SK-N-SH treated with all-trans-retinoic acid at 6 μM for 48 hours (cell line): ENCODE data around the gene GNAT3.

Experiments used
- ARNTL ChIP-seq: fragments of 450-650 bp; formaldehyde crosslinking; IDR thresholded peaks from 2 replicates; pipeline ENCODE4 v1.5.0; 2020; ENCODE audit warnings: low read depth, mild to moderate bottlenecking, moderate library complexity, borderline replicate concordance
- CREB5 ChIP-seq: fragments of 250-450 bp; sonication (Bioruptor Pico); IDR thresholded peaks from 2 replicates; pipeline ENCODE4 v1.5.1; 2020; ENCODE audit warnings: low read depth, mild to moderate bottlenecking, moderate library complexity
- GLIS3 ChIP-seq: fragments of 250-450 bp; sonication (Bioruptor Pico); IDR thresholded peaks from 2 replicates; pipeline ENCODE4 v1.5.0; 2020; ENCODE audit warnings: mild to moderate bottlenecking, moderate library complexity
- POU6F1 ChIP-seq: fragments of 250-450 bp; sonication (Bioruptor Pico); IDR thresholded peaks from 2 replicates; pipeline ENCODE4 v1.8.0; 2021; ENCODE audit warnings: low read depth, mild to moderate bottlenecking, moderate library complexity, borderline replicate concordance
- PPARA ChIP-seq: fragments of 250-450 bp; sonication (Bioruptor Pico); IDR thresholded peaks from 2 replicates; pipeline ENCODE4 v1.5.0; 2020; ENCODE audit warnings: mild to moderate bottlenecking, borderline replicate concordance
- RARB ChIP-seq: fragments of 250-450 bp; sonication (Bioruptor Pico); IDR thresholded peaks from 2 replicates; pipeline ENCODE4 v1.8.0; 2021; ENCODE audit warnings: mild to moderate bottlenecking, moderate library complexity
- TCF4 ChIP-seq: fragments of 250-450 bp; sonication (Bioruptor Pico); IDR thresholded peaks from 2 replicates; pipeline ENCODE4 v1.8.0; 2021; ENCODE audit warnings: mild to moderate bottlenecking, moderate library complexity, borderline replicate concordance
- ZFP30 ChIP-seq: fragments of 450-650 bp; formaldehyde crosslinking; IDR thresholded peaks from 2 replicates; pipeline ENCODE4 v1.5.0; 2022; ENCODE audit warnings: mild to moderate bottlenecking, moderate library complexity
- ZNF70 ChIP-seq: fragments of 450-650 bp; formaldehyde crosslinking; IDR thresholded peaks from 2 replicates; pipeline ENCODE4 v1.5.0; 2020; ENCODE audit warnings: mild to moderate bottlenecking, moderate library complexity
- ZNF8 ChIP-seq: fragments of 450-650 bp; formaldehyde crosslinking; IDR thresholded peaks from 2 replicates; pipeline ENCODE4 v1.5.0; 2020; ENCODE audit warnings: mild to moderate bottlenecking, moderate library complexity
- TF ChIP-seq, protein P1 (sequence below): fragments of 250-450 bp; sonication (Bioruptor Pico); IDR thresholded peaks from 2 replicates; pipeline ENCODE4 v1.5.0; 2020; ENCODE audit warnings: mild to moderate bottlenecking, moderate library complexity

DNA sequence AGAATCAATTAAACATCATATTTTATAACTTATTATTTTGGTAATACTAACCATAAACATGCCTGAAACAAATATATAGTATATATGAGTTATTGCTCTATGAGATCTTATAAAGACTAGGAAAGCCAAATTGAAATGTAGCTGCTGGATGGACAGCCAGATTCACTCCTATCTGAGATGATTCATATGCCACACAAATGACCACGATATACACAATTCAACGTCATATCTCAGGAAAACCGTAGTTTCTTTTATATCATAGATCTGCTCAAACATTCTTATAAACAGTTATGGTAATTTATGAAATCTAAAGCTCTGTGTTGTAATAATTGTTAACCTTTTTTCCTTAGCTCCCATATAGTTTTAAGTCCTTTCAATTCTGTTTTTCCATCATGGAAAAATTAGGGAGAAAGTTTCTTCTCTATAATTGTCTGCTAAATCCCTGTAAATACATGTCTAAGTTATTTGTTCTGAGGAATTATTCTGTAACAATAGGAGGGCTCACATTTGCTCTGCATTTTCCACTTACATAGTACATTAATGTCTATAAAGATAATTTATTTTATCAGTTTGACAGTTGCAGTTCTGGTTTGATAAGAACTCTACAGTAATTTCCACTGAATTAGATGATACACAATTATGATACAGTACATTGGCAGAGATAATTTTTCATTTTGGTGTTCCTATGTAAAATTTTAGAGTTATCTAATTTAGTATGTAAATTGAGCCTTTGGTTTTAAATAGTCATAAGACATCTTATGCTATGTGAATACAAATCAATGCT, 42.7 kb downstream of the GNAT3 start:
- TF ChIP-seq GLIS3 (CRISPR knock-in tag) (no peak), ZNF70 (CRISPR knock-in tag) (no peak), POU6F1 (CRISPR knock-in tag) (no peak), PPARA (CRISPR knock-in tag) (no peak), TCF4 (CRISPR knock-in tag) (peak; percentile 79; the same call in 1 of the 2 replicates), ZFP30 (CRISPR knock-in tag) (no peak), ARNTL (CRISPR knock-in tag) (no peak), ZNF8 (CRISPR knock-in tag) (no peak), RARB (no peak), CREB5 (CRISPR knock-in tag) (no peak)
- TF ChIP-seq, protein P1, sequence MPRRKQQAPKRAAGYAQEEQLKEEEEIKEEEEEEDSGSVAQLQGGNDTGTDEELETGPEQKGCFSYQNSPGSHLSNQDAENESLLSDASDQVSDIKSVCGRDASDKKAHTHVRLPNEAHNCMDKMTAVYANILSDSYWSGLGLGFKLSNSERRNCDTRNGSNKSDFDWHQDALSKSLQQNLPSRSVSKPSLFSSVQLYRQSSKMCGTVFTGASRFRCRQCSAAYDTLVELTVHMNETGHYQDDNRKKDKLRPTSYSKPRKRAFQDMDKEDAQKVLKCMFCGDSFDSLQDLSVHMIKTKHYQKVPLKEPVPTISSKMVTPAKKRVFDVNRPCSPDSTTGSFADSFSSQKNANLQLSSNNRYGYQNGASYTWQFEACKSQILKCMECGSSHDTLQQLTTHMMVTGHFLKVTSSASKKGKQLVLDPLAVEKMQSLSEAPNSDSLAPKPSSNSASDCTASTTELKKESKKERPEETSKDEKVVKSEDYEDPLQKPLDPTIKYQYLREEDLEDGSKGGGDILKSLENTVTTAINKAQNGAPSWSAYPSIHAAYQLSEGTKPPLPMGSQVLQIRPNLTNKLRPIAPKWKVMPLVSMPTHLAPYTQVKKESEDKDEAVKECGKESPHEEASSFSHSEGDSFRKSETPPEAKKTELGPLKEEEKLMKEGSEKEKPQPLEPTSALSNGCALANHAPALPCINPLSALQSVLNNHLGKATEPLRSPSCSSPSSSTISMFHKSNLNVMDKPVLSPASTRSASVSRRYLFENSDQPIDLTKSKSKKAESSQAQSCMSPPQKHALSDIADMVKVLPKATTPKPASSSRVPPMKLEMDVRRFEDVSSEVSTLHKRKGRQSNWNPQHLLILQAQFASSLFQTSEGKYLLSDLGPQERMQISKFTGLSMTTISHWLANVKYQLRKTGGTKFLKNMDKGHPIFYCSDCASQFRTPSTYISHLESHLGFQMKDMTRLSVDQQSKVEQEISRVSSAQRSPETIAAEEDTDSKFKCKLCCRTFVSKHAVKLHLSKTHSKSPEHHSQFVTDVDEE (CRISPR knock-in tag), result 0 out of 2 replicates have a peak, but pooled peaks have one; percentile 22
